ENCODE measurements around the gene NACC2.
A peak's percentile ranks its signal among the peaks of the same experiment; 100 is the strongest.

Gene NACC2

GRCh38 chr9:136007934-136008692 is 87.0 kb downstream of the NACC2 start:
- no peak for DNase-seq

GRCh38 chr9:136007276-136007933 is 87.7 kb downstream of the NACC2 start:
- DNase-seq = no peak

DNA sequence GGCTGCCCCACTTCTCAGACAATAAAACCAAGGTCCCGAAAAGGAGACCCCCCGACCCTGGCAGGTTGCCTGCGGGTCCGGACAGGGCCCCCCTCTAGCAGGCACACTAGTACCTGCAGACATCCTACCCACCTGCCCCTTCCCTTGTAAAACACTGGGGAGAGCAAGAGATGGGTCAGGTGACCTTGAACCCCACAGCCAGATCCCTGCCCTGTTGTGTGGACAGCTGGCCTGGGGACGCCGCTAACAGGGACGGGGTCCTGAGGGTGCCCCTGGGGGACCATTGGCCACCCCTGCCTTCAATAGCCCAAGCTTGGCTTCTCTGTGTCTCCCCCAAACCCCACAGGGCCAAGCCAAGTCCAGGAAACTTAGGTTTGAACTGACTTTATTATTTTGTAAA is 88.9 kb downstream of the NACC2 start:
- DNase-seq = no peak

GRCh38 chr9:136004712-136005111 is 90.4 kb downstream of the NACC2 start:
- no peak for DNase-seq

GRCh38 chr9:136004219-136004618 is 90.9 kb downstream of the NACC2 start:
- DNase-seq = no peak

GRCh38 chr9:136003411-136004218 is 91.5 kb downstream of the NACC2 start:
- no peak for DNase-seq

DNA sequence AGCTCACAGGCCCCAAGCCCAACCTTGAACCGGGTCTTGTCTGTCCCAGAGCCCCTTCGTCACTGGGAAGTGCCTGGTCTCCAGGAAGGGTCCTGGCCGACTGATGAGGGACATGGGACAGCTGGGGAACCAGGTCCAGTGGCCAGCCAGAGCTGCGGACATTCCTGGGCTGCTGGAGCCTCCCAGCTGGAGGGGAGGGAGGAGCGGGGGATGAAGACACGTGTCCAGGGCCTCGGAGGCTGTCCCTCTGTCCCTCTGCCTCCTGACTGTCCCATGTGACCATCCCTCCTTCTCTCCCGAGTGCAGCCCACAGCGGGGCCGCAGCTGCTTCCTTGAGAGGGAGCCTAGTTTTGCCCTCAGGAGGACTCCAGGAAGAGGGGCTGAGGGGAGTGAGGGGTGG is 92.2 kb downstream of the NACC2 start:
- DNase-seq = no peak

DNA sequence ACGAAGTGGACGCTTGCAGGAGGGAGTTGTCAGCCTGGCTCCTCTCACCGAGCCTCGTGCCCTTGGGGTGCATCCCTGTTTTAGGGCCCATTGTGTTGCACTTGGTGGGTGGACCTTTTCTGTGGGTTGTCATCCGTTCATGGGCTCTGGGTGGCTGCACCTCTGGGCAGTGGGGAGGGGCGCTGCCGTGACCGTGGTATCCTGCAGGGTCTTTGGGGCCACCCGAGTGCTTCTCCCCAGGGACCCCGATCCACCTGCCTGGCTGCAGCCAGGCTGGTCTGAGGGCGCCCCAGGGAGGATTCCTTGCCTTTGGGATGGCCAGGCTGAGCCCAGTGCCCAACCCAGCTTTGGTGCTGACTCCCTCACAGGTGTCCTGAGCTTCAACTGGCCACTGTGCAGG is 92.9 kb downstream of the NACC2 start:
- DNase-seq = no peak

GRCh38 chr9:136001231-136001630 is 93.9 kb downstream of the NACC2 start:
- DNase-seq = no peak

DNA sequence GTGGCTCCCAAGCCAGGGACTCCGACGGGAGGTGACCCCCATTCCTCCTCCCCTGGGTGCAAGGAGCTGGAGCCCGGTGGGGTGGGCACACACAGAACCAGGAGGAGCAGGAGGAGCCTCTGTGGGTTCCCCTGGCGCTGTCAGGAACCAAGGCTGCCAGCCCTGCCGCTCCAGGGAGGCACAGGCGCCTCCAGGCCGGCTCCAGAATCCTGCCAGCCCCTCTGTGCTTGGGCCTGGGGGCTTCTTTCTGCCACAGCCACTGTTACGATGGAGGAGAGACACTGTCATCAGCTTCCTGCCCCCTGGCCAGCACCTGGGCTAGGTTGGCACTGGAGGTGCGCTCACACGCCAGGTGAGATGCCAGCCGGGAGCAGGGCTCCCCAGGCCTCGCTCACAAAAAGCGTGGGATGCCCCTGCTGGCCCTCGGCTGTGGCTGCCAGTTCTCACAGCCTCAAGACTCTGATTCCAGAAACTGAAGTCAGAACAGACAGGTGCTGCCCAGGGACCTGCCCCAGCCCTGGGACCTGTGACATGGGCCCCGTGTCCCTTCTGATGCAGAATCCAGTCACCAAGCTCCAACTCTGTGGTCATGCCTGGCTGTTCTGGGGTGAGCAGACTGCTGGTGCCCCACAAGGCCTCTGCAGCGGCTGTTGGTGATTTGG is 96.5 kb downstream of the NACC2 start:
- no peak for DNase-seq

DNA sequence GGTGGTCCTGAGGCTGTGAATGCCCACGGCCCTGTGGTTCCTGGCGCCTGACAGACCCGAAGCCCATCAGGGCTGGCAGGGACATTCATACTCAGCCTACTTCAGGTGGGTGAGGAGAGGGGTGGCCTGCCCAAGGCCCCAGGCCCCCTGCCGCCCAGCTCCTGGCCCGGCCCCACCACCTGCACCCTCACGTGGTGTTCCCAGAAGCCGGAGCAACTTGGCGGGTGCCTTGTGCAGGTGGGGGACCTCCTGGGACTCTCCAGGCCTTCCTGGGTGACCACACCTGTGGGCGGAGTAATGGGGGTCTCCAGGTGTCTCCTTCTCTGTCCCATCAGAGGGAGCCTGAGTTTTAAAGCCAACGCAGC is 97.1 kb downstream of the NACC2 start:
- DNase-seq = no peak

GRCh38 chr9:135997090-135998015 is 97.7 kb downstream of the NACC2 start:
- no peak for DNase-seq

DNA sequence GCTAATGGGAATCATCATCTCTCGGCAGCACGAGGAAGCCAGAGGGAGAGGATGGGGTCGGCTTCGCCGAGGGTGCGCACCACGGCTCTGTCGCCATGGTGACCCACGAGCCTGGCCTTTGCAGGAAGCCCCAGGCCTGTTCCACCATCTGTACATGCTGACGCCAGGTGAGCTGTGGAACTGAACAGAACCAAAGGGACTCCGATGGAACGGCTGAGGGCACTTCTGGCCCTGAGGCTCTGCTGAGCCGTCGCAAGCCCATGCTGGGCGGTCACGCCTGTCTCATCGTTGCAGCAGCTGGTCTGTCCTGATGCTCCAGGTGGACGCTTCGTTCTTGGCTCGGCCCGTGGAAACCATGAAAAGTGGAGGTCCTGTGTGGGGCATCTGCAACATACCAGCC is 99.3 kb downstream of the NACC2 start:
- no peak for DNase-seq

GRCh38 chr9:135994501-135995192 is 100.4 kb downstream of the NACC2 start:
- no peak for DNase-seq

DNA sequence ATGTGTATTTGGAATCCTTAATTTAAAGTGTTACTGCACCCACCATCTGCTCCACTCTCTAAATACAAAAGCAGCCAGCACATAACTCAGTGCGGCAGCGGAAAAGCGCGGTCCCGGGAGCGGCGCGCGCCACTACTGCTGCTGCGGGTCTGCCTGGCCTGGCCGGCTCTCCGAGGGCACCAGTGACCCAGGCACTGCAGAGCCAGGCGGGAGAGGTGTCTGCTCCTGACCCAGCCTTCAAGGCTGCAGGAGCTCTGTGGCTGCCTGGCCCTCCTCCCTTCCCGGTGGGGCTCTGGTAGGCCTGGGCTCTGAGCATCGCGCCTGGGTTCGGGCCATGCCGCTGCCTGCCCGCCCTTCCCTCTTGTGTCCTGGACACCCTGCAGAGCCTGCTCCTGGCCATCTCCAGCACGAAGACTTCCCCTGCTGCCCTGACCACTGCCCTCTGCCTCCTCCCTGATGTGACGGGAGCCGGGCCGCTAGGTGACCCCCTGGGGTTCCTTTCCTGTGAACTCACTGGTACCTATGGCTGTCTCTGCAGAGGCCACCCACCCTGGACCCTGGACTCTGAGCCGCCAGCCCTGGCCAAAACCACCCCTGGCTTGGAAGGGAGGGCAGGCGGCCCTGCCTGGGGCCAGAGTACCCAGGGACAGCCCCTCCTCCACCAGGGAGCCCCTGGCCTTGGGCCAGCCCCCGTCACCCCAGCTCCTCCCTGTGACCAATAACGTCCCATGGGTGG is 101.2 kb downstream of the NACC2 start:
- DNase-seq = no peak

DNA sequence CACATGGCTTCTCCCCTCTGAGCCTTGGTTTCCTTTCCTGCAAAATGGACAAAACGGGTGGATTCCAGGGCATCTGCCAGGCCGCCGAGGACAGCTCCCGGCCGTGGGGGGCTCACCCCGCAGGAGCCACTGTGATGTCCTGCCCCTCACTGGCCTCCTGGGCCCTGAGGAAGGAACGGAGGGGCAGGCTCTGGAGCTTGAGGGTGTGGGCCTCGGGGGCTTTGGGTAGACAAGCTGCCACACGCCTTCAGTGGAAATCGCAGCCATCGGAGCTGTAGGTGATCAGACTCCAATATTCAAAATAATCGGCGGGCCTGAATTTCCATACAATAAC is 101.7 kb downstream of the NACC2 start:
- DNase-seq = no peak

GRCh38 chr9:135992486-135993408 is 102.3 kb downstream of the NACC2 start:
- peak; percentile 42 for DNase-seq

- no peak for DNase-seq
These were observed 103.3 kb downstream of the NACC2 start for GRCh38 chr9:135991771-135992170.

- DNase-seq = peak; percentile 15
These were observed 104.3 kb downstream of the NACC2 start for GRCh38 chr9:135990468-135991429.
